Panc1 (cell line): ENCODE measurements around the gene CACNG7.

ENCODE experiments used
- CTCF ChIP-seq: fragments of 450-650 bp; IDR thresholded peaks from 2 replicates; pipeline ENCODE4 v1.5.1; 2017; ENCODE audit warnings: mild to moderate bottlenecking
- POLR2AphosphoS5 ChIP-seq: IDR thresholded peaks from 2 replicates; pipeline ENCODE4 v1.6.1; 2012; ENCODE audit warnings: mild to moderate bottlenecking, low read depth, low read length, moderate library complexity
- REST ChIP-seq, 2 experiments: IDR thresholded peaks; 2 replicates each; pipeline ENCODE4 v1.6.1; 2011 to 2012; ENCODE audit warnings: low read depth in 2 of 2, control low read depth in 1 of 2, low read length in 1 of 2, mild to moderate bottlenecking in 1 of 2, moderate library complexity in 1 of 2; ENCODE audit not compliant: insufficient read depth in 1 of 2

DNA sequence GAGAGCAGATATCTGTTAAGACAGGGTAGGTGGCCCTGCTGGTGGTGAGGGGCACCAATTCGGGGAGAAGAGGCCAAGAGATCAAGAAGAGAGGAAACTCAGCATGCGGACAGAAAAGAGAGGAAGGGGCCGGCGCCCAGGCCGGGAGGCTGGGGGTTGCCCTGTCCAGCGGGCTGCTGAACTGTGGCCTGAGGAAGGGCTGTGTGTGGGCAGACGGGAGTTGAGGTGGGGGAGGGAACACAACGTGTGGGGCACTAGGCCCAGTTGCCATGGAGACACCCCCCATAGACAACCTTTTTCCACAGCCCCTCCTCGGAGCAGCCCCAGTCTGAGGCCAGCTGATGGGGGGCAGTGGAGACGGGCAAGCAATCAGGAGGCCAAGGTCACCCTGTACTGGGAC is 51.1 kb downstream of the CACNG7 start:
- TF ChIP-seq CTCF (no peak), REST (IDR thresholded peaks at IDR 0.05; ENCODE audit: insufficient read depth in 1 of 2, low read depth in 2 of 2, low read length in 1 of 2) (no peak), POLR2AphosphoS5 (no peak)
